Fibroblast of peridontal ligament (primary cell): Measurements from ENCODE around the gene SLC39A3.

ENCODE experiments used
- DNase-seq: peaks from one replicate; pipeline ENCODE4 v3.0.0-alpha.2; 2010; ENCODE audit errors: extremely low read depth

SLC39A3 gene

DNA sequence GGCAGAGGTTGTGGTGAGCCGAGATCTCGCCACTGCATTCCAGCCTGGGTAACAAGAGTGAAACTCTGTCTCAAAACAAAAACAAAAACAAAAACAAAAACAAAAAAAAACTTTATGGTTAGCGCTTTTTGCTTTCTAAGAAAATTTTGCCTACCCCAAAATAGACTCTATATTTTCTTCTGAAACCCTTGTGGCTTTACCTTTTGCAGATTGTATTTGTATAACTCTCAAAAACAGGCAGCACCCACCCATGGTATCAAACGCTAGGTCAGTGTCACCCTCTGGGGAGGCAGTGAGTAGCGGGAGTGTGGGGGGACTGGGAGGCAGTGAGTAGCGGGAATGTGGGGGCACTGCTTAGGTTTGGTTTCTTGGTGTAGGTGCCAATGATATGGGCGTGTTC is 7.5 kb upstream of the SLC39A3 start:
- no peak for DNase-seq

DNA sequence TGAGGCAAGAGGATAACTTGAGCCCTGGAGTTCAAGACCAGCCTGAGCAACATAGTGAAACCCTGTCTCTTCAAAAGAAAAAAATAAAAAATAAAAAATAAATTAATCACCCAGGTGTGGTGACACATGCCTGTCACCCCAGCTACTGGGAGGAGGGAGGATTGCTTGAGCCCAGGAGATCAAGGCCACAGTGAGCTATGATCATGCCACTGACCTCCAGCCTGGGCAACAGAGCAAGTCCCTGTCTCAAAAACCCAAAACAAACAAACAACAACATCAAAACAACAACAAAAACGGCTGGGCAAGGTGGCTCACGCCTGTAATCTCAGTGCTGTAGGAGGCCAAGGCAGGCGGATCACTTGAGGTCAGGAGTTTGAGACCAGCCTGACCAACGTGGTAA is 4.3 kb upstream of the SLC39A3 start:
- no peak for DNase-seq

DNA sequence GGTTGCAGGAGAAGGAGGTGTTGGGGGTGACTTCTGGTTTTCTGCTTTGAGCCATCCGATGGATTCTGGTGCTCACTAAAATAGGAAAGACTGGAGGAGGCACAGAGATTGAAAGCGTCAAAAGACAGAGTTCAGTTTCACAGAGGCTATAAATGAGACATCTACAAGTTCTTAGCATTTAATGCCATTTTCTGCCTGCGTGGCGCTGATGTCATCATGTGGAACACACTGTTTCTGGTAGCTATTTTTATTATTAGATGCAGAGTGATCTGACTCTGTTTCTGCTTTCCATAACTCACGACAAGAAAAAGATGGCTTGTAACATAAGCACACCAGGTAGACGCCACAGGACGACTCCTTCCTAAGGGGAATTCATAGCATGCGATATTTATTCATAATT is 3.3 kb upstream of the SLC39A3 start:
- DNase-seq = no peak

DNA sequence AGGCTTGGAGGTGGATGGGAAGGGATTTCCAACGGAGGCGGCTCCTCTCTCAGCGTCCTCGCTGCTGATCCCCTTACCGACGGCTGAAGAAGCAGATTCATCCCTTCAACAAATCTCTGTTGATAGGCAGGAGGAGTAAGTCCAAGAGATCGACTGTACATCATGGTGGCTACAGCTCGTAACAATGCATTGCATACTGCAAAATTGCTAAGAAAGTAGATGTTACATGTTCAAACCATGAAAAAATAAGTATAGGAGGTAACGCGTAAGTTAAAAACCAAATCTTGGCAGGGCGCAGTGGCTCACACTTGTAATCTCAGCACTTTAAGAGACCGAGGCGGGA is 468 bp upstream of the SLC39A3 start:
- no peak for DNase-seq

DNA sequence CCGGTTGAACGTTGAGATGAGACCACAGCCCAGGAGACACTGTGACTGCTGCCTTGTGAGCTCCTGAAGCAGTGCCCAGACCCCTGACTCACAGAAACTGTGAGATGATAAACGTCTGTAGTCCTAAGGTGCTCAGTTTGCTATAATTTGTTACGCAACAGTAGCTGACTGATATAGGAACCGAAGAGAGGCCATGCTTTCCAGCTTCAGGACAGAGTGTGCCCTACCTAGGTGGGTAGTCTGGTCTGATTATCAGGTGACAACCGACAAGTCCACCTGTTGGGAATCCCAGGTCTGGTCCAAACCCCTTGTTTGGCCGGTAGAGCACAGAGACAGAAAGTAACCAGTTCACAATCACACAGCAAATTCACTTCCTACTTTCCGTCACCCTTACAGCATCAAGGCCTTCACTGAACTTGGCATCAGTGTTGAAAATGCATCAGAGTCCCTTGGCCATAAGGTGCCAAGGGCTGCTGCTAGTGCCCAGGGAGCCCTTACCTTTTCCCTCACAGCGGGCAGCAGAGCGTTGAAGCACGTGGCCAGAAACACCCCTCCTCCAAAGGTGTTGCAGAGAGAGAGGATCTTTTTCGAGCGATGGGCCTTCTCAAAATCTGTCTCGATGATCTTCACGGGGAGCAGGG is 3.1 kb downstream of the SLC39A3 start:
- DNase-seq = no peak

DNA sequence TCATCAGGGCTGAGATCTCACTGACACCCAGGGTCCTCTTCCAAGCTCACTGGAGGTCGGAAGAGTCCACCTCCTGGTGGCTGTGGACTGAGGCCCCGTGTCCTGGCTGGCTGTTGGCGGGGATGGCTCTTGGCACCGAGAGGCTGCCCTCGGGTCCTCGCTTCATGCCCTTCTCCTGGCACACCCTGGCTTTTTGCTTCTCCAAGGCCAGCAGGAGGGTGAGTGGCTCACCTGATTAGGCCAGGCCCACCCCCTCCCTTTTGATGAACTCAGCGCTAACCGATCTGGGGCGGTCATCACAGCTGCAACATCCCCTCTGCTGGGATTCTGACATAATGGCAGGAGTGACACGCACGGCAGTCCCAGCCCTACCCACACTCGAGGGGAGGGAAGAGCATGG is 4.4 kb downstream of the SLC39A3 start:
- DNase-seq = no peak

DNA sequence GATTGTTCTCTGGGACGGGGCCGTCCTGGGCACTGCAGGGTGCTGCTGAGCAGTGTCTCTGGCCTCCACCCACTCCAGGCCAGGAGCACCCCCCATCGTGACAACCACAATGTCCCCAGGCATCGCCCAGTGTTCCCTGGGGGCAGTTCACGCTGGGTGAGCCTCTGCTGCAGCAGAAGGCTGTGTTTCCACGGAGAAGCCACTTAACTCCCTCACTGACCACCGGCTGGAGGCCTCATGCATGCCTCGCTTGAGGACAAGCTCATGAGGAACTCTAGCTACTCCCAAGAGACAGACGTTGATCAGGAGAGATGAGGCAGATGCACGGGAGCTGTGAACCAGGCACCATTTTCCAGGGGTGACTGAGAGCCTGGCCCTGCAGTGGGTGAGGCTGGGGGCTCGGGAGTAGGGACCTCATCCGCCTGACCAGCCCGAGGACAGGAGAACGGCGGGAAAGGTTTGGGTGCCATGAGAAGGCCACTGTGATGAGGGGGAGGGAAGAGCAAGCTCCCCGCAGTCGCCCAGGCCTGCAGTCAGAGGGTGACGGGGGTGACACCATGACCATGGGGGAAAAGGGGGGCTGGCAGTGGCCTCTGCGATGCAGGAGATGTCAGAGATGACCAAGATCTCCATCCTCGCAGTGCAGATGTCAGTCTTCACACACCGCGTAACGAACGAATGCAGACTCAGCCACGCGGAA is 5.1 kb downstream of the SLC39A3 start:
- no peak for DNase-seq

DNA sequence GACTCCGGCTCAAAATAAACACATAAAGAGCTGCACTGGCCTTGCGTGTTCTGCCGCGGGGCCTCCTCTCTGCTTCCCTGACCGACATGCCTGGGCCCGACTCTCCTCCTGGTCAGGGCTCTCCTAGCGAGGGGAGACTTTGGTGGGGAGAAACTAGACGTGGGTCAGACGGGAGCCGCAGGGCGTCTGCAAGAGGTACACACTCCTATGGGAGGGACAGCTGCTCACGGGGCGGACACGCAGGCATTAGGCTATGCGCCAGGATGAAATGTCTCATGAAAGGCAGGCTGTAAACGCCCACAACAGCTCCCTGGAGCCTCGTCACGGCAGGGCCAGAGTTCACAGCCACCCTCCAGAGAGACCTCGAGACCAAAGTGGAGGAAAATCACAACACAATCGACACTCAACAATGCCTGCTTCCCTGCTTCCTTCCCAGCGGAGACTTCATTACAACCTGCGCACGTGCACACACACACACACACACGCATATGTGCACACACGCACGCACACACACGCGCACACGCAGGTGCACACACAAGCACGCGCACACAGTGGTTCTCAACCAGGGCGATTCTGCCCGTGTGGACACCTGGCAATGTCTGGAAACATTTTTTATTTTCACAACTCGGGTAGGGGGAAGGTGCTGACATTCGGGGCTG is 5.8 kb downstream of the SLC39A3 start:
- no peak for DNase-seq

DNA sequence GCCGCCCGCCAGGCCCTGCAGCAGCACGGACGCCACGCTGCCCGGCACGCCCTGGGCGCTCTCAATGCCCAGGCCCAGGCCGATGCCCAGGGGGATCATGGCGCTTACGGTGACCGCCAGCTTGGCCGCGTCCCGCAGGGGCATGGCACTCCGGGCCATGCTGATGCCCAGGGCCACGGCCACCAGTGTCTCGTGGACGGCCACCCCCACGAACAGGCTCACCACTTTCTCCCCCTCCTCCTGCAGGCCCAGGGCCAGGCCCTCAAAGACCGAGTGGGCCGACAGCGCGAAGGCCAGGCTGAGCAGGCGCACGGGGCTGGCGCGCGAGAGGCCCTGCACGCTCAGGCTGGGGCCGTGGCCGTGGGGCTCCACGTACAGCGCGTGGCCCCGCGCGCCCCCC is 6.9 kb downstream of the SLC39A3 start:
- no peak for DNase-seq

DNA sequence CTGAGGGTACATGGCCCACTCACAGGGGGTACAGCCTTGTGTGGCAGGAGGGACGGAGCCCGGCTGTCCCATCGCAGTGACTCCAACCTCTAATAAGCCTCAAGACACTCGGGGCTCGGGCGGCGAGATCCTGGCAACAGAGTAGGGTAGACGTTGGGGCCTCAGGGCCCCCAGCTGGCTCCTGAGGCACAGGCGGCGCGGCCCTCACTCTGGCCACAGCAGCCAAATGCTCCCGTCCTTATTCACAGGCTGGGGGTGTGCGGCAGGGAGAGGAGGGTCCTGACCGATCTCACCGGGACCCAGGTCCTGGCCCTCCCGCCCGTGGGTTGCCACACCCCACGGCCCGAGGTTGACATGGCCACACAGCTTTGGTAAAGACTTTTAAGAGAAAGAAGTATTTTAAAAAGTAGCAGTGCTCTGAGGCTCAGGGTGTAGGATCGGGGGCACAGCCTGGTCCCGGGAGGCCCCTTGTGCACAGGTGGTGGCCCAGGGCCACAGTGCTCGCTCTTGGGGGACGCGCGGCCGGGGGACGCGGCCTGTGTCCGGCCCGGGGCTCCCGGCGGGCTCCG is 7.6 kb downstream of the SLC39A3 start:
- DNase-seq = no peak

DNA sequence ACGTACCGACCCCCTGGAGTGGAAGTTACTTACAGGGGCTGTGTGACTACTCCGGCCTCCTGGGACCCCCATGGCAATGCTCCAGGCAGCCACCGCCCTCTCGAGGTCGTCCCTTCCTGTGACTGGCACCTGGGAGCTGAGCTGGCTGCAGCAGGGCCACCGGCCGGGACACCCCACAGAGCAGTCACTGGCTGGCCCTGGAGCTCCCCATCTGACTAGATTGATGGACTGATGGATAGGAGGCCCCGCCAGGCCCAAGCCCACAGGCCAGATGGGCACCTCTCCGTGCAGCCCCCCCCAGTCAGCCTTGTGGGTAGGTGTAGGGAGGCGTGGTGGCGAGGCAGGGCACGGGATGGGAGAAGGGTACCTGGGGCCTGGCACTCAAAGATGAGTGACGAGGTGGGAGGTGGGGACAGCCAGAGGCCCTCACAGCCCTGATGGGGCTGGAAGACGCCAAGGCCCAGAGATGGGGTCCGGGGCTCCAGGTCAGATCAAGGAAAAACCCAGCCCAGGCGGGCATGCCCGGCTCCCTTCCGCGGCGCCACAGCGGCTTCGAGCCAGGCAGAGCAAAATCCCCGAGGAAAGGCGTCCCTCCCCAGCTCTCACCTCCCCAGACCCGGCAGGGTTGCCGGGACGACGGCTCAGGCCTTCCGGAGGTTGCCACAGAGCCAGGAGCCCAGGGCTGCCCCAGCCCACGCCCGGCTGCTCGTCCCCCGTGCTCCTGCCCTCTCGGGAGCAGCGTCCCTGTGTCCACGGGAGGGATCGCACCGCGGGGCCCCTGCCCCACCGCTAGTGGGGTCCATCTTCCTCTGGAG is 8.4 kb downstream of the SLC39A3 start:
- no peak for DNase-seq

DNA sequence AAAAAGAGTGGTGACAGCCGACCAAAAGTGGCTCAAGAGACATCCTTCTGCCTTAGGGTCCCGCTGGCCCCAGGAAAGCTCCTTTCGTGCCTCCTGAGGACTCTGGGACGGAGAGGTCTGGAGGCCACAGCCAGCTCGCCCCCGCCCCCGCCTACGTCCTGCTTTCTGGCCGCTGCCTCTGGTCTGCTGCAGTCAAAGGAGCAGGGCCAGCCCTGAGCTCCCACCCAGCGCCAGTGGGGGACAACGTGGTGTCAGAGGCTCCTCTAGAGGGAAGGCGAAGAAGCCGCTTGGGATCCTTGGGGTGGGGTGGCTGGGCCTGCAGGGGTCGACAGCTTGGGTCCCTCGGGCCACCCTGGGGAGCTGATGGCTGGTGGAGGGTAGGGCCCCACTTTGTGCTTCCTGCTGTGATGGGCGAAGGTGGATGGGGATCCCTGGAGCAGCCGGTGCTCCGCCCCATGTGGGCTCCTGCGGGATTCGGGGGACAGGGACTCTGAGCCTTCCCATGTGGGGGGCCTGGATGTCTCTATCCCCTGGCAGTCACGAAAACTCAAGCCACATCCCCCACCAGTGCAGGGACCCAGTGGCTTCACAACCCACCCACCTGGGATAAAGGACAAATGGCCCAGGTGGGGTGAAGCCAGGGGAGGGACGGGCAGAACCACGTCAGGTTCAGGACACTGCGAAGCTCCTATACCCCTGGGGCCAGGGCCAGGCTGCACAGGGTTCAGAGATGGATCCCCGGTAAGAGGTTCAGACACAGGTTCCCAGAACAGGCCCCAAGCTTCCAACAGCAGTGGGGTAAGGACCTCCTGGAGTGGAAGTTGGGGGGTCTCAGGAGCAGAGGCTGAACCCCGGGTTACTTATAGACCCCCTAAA is 9.6 kb downstream of the SLC39A3 start:
- DNase-seq = no peak

DNA sequence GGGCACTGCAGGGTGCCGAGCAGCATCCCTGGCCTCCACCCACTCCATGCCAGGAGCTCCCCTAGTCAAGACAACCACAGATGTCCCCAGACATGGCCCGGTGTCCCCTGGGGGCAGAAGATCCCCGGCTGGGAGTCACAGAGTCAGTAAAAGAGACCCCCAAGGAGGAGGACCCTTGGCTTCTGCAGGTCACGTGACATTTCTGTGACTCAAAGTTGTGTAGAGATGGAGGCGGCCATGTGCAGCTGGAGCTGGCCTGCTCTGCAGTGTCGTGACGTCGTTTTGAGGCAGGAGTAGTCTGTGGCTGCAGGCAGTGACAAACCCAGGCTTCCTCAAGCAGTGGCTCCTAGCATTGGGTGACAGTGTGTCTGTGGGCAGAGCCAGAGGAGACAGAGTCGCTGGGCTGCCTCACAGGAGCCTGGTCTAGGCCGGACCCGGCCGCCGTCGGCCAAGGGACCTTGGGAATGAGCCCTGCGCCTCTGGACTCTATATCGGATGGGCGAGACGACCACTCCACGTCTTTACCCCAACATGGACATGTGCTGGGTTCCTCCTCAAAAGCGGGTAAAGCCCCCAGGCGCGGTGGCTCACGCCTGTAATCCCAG is 10.9 kb downstream of the SLC39A3 start:
- DNase-seq = no peak

DNA sequence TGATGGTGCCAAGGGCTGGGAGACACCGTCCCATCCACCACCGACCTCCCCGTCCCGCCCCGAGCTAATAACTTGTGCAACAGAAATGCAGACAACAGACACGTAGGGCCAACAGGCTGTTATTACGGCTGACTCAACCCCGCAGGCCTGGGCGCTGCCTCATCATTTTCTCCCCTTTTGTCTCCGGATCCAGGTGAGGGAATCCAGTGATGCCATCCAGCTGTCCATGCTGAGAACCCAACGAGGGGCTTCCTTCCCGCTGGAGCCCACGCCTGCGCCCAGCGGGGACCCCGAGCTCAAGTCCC is 12.2 kb downstream of the SLC39A3 start:
- DNase-seq = no peak

DNA sequence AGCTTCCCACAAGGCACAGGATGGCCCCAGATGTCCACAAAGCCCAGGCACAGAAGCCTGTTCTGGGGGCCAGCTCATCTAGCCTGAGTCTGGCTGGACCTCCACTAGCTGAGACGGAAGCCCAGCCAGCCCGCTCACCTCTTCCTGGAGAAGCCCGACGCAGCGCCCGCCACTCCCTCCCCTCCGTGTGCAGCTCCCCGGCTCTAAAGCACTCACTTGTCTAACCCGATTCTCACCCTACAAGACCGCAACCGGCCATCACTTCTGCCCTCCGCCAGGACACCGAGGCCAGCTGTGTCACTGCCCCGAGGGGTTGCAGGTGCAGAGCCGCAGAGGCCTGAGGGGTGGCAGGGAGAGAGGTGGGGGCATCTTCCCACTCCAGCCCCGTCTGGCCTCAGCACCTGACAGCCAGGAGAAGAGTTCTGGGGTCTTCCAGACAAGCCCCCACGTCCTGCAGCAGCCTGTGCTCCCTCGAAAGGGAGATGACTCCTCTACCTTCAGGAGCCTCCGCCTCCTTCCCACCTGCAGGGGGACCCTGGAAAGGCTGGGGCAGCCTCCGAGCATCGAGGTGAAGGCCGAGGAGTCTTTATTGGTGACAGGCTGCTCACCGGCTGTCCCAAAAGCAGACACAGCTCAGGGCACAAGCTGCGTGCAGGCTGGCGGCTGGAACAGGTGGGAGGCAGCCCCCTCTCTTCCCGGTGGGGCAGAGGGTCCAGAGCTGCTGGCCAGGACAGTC is 12.7 kb downstream of the SLC39A3 start:
- no peak for DNase-seq

DNA sequence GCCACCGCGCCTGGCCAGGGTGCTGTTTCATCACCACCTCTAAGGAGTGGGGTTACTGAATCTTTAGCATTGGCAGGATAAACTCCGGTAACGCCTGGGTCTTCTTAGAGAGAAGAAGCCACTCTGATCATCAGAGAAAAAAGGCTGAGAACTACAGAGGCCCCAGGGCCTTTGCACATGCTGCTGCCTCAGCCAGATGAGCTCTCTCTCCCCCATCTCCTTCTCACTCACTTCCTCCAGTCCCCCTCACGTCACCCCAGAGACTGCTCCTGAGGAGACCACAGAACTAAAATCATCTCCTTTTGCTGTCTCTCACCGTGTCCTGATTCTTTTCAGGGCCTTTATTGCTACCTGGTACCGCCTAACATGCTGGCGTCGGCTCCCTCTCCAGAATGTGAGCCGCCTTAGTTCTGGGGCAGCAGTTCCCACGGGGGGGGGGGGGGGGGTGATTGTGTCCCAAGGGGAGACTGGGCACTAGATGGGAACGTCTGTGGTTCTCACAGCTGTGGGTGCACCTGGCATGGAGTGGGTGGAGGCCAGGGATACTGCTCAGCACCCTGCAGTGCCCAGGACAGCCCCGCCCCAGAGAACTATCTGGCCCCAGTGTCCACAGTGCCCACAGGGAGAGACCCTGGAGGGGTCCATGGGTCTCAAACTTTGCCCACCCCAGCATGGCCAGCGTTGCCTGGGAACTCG is 13.5 kb downstream of the SLC39A3 start:
- DNase-seq = no peak

DNA sequence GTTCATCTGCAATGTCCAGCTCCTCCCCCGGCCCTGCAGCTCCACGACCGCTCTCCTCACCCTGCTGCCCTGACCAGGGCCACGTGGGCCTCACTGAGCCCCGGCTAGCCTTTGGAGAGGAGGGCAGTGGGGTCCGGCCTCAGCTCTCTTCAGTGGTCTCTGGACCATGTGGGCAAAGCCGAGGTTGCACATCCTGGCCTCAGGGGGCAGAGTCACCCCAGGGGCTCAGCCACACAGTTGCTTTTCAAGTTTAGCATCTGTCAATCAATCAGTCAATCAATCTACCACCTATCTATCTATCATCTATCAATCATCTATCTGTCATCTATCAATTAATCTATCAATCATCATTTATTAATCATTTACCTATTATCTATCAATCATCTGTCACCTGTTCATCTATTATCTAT is 15.7 kb downstream of the SLC39A3 start:
- DNase-seq = no peak

DNA sequence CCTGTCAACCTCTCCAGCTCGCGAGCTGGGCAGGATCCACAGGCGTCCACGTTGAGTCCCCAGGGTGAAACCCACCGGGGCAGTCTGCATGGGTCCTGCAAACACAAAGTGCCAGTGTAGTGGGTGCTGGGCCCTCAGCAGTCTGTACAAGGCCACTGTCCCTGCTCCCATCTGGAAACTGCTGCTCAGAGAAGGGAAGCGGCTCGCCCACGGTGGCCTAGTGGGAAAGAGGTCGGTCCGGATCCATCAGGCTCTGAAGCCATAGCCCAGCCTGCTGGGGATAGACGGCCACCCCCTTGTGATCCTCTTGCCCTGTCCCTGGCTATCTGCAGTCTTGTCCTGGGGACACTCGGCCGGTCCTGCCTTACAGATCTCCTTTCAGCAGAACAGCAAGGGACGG is 16.1 kb downstream of the SLC39A3 start:
- DNase-seq = no peak

DNA sequence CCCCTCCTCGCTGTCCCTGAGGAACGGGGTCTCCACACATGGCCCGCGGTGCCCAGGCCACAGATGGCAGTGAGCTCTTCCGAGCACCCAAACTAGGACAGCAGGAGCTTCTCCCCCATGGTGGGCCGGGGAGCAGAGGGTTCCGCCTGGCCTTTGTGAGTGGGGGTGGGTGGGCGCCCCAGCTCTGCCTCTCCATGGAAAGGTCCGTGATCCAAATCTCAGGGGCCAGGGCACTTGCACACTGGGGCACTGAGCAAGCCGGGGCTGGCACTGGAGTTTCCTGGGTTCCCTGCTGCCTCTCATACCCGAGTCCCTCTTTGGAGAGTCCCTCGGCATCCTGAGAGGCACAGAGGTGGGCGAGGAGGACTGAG is 16.5 kb downstream of the SLC39A3 start:
- DNase-seq = no peak
